ENCODE measurements around the gene SIPA1L3. TPM values are rescaled to one million over a fixed set of nuclear protein-coding genes. Genes with fewer than 3 reads are reported as not detected.

Gene SIPA1L3
- total RNA-seq, 3 donors from 2014 or later: 9.6 to 29.8 (median 28.5) TPM

DNA sequence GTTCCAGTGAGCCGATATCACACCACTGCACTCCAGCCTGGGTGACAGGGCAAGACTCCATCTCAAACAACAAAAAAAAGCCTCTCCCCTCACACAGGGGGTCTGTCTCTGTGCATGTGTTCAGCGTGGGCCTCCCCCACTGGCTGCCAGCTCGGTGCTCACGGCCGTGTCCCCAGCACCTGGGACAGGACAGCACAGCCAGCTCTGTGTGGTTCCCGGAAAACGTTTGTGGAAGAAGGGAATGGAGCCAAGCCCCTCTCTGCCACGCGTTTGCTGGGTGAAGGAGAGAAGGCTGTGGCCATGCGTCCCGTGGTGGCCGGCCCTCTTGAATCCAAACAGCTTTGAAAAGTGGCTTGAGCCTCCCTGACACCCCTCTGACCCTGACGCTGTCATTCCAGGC lies 284.7 kb downstream of the SIPA1L3 start:
- Histone ChIP-seq H3K4me1 (no peaks in the 10 kb centered on the region), H3K4me3 (no peak overlapping the region), H3K9me3 (no peaks in the 10 kb centered on the region), H3K27ac (no peak overlapping the region), H3K36me3 (no peaks in the 10 kb centered on the region), H3K27me3 (no peaks in the 10 kb centered on the region)
- TF ChIP-seq CTCF (IDR thresholded peaks at IDR 0.05) (no peak), POLR2A (IDR thresholded peaks at IDR 0.05) (no peak), POLR2AphosphoS5 (IDR thresholded peaks at IDR 0.05) (no peak)
- intact Hi-C loops (cut with DNase I; ENCODE audit: low total_unique reads): no loop called here
- no peak for DNase-seq (ENCODE audit: low spot score in 2 of 2)

DNA sequence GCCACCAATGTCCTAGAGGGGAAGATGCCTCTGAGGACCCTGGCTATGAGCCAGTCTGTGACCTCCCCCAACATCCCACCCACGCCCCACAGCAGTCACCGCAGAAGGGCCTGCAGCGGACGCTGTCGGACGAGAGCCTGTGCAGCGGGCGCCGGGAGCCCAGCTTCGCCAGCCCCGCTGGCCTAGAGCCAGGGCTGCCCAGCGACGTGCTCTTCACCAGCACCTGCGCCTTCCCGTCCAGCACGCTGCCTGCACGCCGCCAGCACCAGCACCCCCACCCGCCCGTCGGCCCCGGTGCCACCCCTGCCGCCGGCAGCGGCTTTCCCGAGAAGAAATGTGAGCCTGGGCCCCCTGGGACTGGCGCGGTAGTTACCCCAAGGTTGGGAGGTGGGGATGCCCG lies 286.4 kb downstream of the SIPA1L3 start:
- Histone ChIP-seq H3K36me3 (no peaks in the 10 kb centered on the region), H3K27me3 (no peaks in the 10 kb centered on the region), H3K4me1 (no peaks in the 10 kb centered on the region), H3K27ac (no peak overlapping the region), H3K4me3 (no peak overlapping the region), H3K9me3 (no peaks in the 10 kb centered on the region)
- no peak for DNase-seq (ENCODE audit: low spot score in 2 of 2)
- intact Hi-C loops (cut with DNase I; ENCODE audit: low total_unique reads): no loop called here
- TF ChIP-seq POLR2AphosphoS5 (IDR thresholded peaks at IDR 0.05) (no peak), POLR2A (IDR thresholded peaks at IDR 0.05) (no peak), CTCF (IDR thresholded peaks at IDR 0.05) (no peak)

GRCh38 chr19:38194061-38194701 lies 287.2 kb downstream of the SIPA1L3 start:
- H3K27ac ChIP-seq: no peak overlapping the region
- H3K4me1 ChIP-seq: no peaks in the 10 kb centered on the region
- DNase-seq (ENCODE audit: low spot score in 2 of 2): no peak
- H3K9me3 ChIP-seq: no peaks in the 10 kb centered on the region
- TF ChIP-seq POLR2AphosphoS5 (IDR thresholded peaks at IDR 0.05) (no peak), CTCF (IDR thresholded peaks at IDR 0.05) (no peak), POLR2A (IDR thresholded peaks at IDR 0.05) (no peak)
- no peaks in the 10 kb centered on the region for H3K27me3 ChIP-seq
- no peak overlapping the region for H3K4me3 ChIP-seq
- H3K36me3 ChIP-seq: no peaks in the 10 kb centered on the region
- intact Hi-C loops (cut with DNase I; ENCODE audit: low total_unique reads): no loop called here

GRCh38 chr19:38195237-38195636 lies 288.2 kb downstream of the SIPA1L3 start:
- no peak overlapping the region for H3K4me3 ChIP-seq
- TF ChIP-seq POLR2AphosphoS5 (IDR thresholded peaks at IDR 0.05) (no peak), POLR2A (IDR thresholded peaks at IDR 0.05) (no peak), CTCF (IDR thresholded peaks at IDR 0.05) (no peak)
- intact Hi-C loops (cut with DNase I; ENCODE audit: low total_unique reads): no loop called here
- H3K27ac ChIP-seq: no peak overlapping the region
- no peaks in the 10 kb centered on the region for H3K9me3 ChIP-seq
- DNase-seq (ENCODE audit: low spot score in 2 of 2): no peak
- H3K27me3 ChIP-seq: no peaks in the 10 kb centered on the region
- no peaks in the 10 kb centered on the region for H3K4me1 ChIP-seq
- H3K36me3 ChIP-seq: no peaks in the 10 kb centered on the region

DNA sequence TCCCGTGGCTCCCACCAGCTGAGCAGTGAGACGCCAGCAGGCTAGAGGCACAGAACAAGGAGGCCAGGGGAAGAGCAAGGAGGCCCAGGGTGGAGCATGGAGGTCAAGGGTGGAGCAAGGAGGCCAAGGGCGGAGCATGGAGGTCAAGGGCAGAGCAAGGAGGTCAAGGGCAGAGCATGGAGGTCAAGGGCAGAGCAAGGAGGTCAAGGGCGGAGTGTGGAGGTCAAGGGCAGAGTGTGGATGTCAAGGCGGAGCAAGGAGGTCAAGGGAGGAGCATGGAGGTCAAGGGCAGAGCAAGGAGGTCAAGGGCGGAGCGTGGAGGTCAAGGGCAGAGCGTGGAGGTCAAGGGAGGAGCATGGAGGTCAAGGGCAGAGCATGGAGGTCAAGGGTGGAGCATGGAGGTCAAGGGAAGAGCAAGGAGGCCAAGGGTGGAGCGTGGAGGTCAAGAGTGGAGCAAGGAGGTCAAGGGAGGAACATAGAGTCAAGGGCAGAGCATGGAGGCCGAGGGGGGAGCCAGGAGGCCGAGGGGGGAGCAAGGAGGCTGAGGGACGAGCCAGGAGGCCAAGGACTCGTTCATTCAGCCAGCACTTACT lies 289.3 kb downstream of the SIPA1L3 start:
- no peaks in the 10 kb centered on the region for H3K27me3 ChIP-seq
- no peaks in the 10 kb centered on the region for H3K4me1 ChIP-seq
- no peaks in the 10 kb centered on the region for H3K36me3 ChIP-seq
- no peak overlapping the region for H3K4me3 ChIP-seq
- no peaks in the 10 kb centered on the region for H3K9me3 ChIP-seq
- no peak for DNase-seq (ENCODE audit: low spot score in 2 of 2)
- intact Hi-C loops (cut with DNase I; ENCODE audit: low total_unique reads): no loop called here
- no peak overlapping the region for H3K27ac ChIP-seq
- TF ChIP-seq CTCF (IDR thresholded peaks at IDR 0.05) (no peak), POLR2A (IDR thresholded peaks at IDR 0.05) (no peak), POLR2AphosphoS5 (IDR thresholded peaks at IDR 0.05) (no peak)

Data from breast epithelium (tissue), 4 donors.